Loucy (cell line): ENCODE results near the gene PRELID1.
A peak's percentile ranks its signal among the peaks of the same experiment; 100 is the strongest.
"Not testable (repeated sequence)": the region's sequence is repeated elsewhere in the genome, so short reads cannot be mapped to it uniquely, and the experiment has no call there.

Experiments
- H2AFZ ChIP-seq: fragments of 200-600 bp; sonication (generic); 2 replicates; pipeline ENCODE4 v1.6.0; 2016; ENCODE audit warnings: antibody characterized with exemption, mild to moderate bottlenecking, low read length, moderate library complexity
- H3F3A ChIP-seq: fragments of 200-600 bp; 2 replicates; pipeline ENCODE4 v1.6.0; 2016; ENCODE audit warnings: antibody characterized with exemption, low read depth, mild to moderate bottlenecking
- H3K27me3 ChIP-seq: fragments of 200-600 bp; sonication (generic); 2 replicates; pipeline ENCODE4 v1.6.1; 2014; ENCODE audit warnings: low read length, mild to moderate bottlenecking; ENCODE audit not compliant: insufficient read depth, poor library complexity, severe bottlenecking
- H3K36me3 ChIP-seq: fragments of 200-600 bp; sonication (generic); 2 replicates; pipeline ENCODE4 v1.6.1; 2016; ENCODE audit warnings: low read length; ENCODE audit not compliant: insufficient read depth
- H3K4me1 ChIP-seq: fragments of 200-600 bp; sonication (generic); 2 replicates; pipeline ENCODE4 v1.5.1; 2014; ENCODE audit warnings: low read length, mild to moderate bottlenecking; ENCODE audit not compliant: insufficient read depth, poor library complexity, severe bottlenecking
- H3K4me2 ChIP-seq: fragments of 200-600 bp; sonication (generic); 2 replicates; pipeline ENCODE4 v1.6.0; 2014; ENCODE audit warnings: antibody characterized with exemption, low read length, low read depth, mild to moderate bottlenecking; ENCODE audit not compliant: poor library complexity, severe bottlenecking
- H3K4me3 ChIP-seq: fragments of 200-600 bp; sonication (generic); 2 replicates; pipeline ENCODE4 v1.5.1; 2014; ENCODE audit warnings: low read length, mild to moderate bottlenecking, mixed read lengths; ENCODE audit not compliant: poor library complexity, severe bottlenecking
- H3K79me2 ChIP-seq: fragments of 200-600 bp; sonication (generic); 2 replicates; pipeline ENCODE4 v1.6.1; 2014; ENCODE audit warnings: low read length; ENCODE audit not compliant: insufficient read depth
- H3K9ac ChIP-seq: fragments of 200-600 bp; sonication (generic); 2 replicates; pipeline ENCODE4 v1.6.0; 2014; ENCODE audit warnings: mild to moderate bottlenecking, low read depth, low read length, moderate library complexity; ENCODE audit not compliant: poor library complexity, severe bottlenecking
- H3K9me2 ChIP-seq: fragments of 200-600 bp; sonication (generic); replicated peaks from 2 replicates; pipeline ENCODE4 v1.6.1; 2016; ENCODE audit warnings: low read depth, low read length, mixed read lengths
- H3K9me3 ChIP-seq: fragments of 200-600 bp; sonication (generic); 2 replicates; pipeline ENCODE4 v1.6.1; 2014; ENCODE audit warnings: mild to moderate bottlenecking, antibody characterized with exemption, low read length, low read depth; ENCODE audit not compliant: insufficient read depth
- H4K20me1 ChIP-seq: fragments of 200-600 bp; sonication (generic); 2 replicates; pipeline ENCODE4 v1.6.0; 2014; ENCODE audit warnings: antibody characterized with exemption, low read length, mild to moderate bottlenecking; ENCODE audit not compliant: insufficient read depth, poor library complexity, severe bottlenecking
- CTCF ChIP-seq: fragments of 200-600 bp; sonication (generic); conservative IDR thresholded peaks from 2 replicates; pipeline ENCODE4 v1.5.1; 2014; ENCODE audit warnings: mild to moderate bottlenecking, antibody characterized with exemption, low read length
- EZH2phosphoT487 ChIP-seq: fragments of 200-600 bp; IDR thresholded peaks from 2 replicates; pipeline ENCODE4 v1.6.1; 2018; ENCODE audit warnings: antibody characterized with exemption, mild to moderate bottlenecking, moderate library complexity, borderline replicate concordance

PRELID1 gene

GRCh38 chr5:177304392-177305119 lies 957 bp downstream of the PRELID1 start:
- Histone ChIP-seq H3K9ac (peak overlapping the region; percentile 89), H3K36me3 (no peaks in the 10 kb centered on the region; the same call in 1 of the 2 replicates), H3K27me3 (no peaks in the 10 kb centered on the region), H3K4me3 (peak overlapping the region; percentile 87), H4K20me1 (peaks cover 15% of the 10 kb centered on the region), H3F3A (no peaks in the 10 kb centered on the region), H3K4me1 (peaks cover 25% of the 10 kb centered on the region), H3K79me2 (peaks cover 63% of the 10 kb centered on the region), H3K4me2 (peak overlapping the region; percentile 81), H2AFZ (no peak overlapping the region), H3K9me2 (no peaks in the 10 kb centered on the region), H3K9me3 (no peaks in the 10 kb centered on the region)
- TF ChIP-seq EZH2phosphoT487: no peak
- TF ChIP-seq CTCF: no peak

GRCh38 chr5:177306103-177306640 lies 2.6 kb downstream of the PRELID1 start:
- not testable (repeated sequence) for H3K9me2 ChIP-seq, H3K9me3 ChIP-seq, H3K9ac ChIP-seq, H3K36me3 ChIP-seq, H3K4me2 ChIP-seq, H3K4me3 ChIP-seq, H2AFZ ChIP-seq, H3K27me3 ChIP-seq, H3F3A ChIP-seq
- peaks cover 23% of the 10 kb centered on the region for H4K20me1 ChIP-seq
- peaks cover 23% of the 10 kb centered on the region for H3K4me1 ChIP-seq
- H3K79me2 ChIP-seq: peaks cover 79% of the 10 kb centered on the region

- H3K9me2 ChIP-seq: no peaks in the 10 kb centered on the region
- H3K27me3 ChIP-seq: no peaks in the 10 kb centered on the region
- no peak for TF ChIP-seq EZH2phosphoT487
- no peak for TF ChIP-seq CTCF
- H3K9ac ChIP-seq: no peak overlapping the region
- H3K36me3 ChIP-seq: no peaks in the 10 kb centered on the region; the same call in 1 of the 2 replicates
- no peaks in the 10 kb centered on the region for H3K9me3 ChIP-seq
- no peak overlapping the region for H3K4me2 ChIP-seq
- no peak overlapping the region for H3K4me3 ChIP-seq
- H3K79me2 ChIP-seq: peaks cover 78% of the 10 kb centered on the region
- H3K4me1 ChIP-seq: peaks cover 17% of the 10 kb centered on the region
- peaks cover 23% of the 10 kb centered on the region for H4K20me1 ChIP-seq
- H3F3A ChIP-seq: no peaks in the 10 kb centered on the region
- no peak overlapping the region for H2AFZ ChIP-seq
Measured at GRCh38 chr5:177306674-177307543, 3.3 kb downstream of the PRELID1 start.
